Right forelimb (tissue), 1 donor: ENCODE results near the gene OR8J1.
"Not testable (repeated sequence)": the region's sequence is repeated elsewhere in the genome, so short reads cannot be mapped to it uniquely, and the experiment has no call there.

Experiments
- DNase-seq: peaks from one replicate; pipeline ENCODE4 v3.0.0-alpha.2; 2018

Gene OR8J1

GRCh38 chr11:56353991-56354390, at the start of gene OR8J1:
Gene OR8J1, plus strand, starts transcription at chr11:56354291. Its CDS starts 5,956 bp downstream, at chr11:56360247.
- DNase-seq, result no peak

- no peak for DNase-seq
Measured at GRCh38 chr11:56307836-56308235, 46.3 kb upstream of the OR8J1 start.

- DNase-seq, result no peak
Measured at GRCh38 chr11:56314844-56315243, 39.2 kb upstream of the OR8J1 start, which contains the start of gene OR8K3. Gene OR8K3, plus strand, starts transcription at chr11:56315144. Its CDS starts 3,163 bp downstream, at chr11:56318307.

GRCh38 chr11:56331861-56332491, 22.1 kb upstream of the OR8J1 start:
- no peak for DNase-seq

GRCh38 chr11:56333156-56333555, 20.9 kb upstream of the OR8J1 start:
- DNase-seq, result no peak

- no peak for DNase-seq
Measured at GRCh38 chr11:56340289-56340688, 13.8 kb upstream of the OR8J1 start.

GRCh38 chr11:56345739-56346138, 8.4 kb upstream of the OR8J1 start, which contains the start of gene OR8K1:
Gene OR8K1, plus strand, starts transcription at chr11:56346039. Its CDS starts 0 bp downstream, at chr11:56346039.
- DNase-seq, result no peak

GRCh38 chr11:56375324-56375723, 21.2 kb downstream of the OR8J1 start, which contains the start of gene OR8U1:
Gene OR8U1, plus strand, starts transcription at chr11:56375624. Its CDS starts 0 bp downstream, at chr11:56375624.
- DNase-seq, result no peak

GRCh38 chr11:56380120-56380519, 26.0 kb downstream of the OR8J1 start:
- no peak for DNase-seq

GRCh38 chr11:56394381-56394780, 40.3 kb downstream of the OR8J1 start:
- DNase-seq, result no peak

GRCh38 chr11:56396047-56396446, 42.0 kb downstream of the OR8J1 start:
- no peak for DNase-seq

GRCh38 chr11:56401858-56402461, 47.9 kb downstream of the OR8J1 start:
- not testable (repeated sequence) for DNase-seq

- DNase-seq, result no peak
Measured at GRCh38 chr11:56404393-56404792, 50.3 kb downstream of the OR8J1 start.

GRCh38 chr11:56410801-56411200, 56.7 kb downstream of the OR8J1 start:
- no peak for DNase-seq
